HG02623 (cell line): ENCODE data around the gene UMAD1.

Source experiments
- ATAC-seq: cut with Tn5 transposase; IDR thresholded peaks from one replicate; pipeline ENCODE4 v1.9.1; 2021; ENCODE audit warnings: moderate library complexity; ENCODE audit not compliant: unreplicated experiment

UMAD1 gene

GRCh38 chr7:7688310-7688709 is 47.8 kb downstream of the UMAD1 start:
- no peak for ATAC-seq

GRCh38 chr7:7688956-7689355 is 48.4 kb downstream of the UMAD1 start:
- ATAC-seq: no peak

- ATAC-seq: no peak
Observed at GRCh38 chr7:7693881-7694280, 53.3 kb downstream of the UMAD1 start.

- ATAC-seq: no peak
Observed at GRCh38 chr7:7694542-7694941, 54.0 kb downstream of the UMAD1 start.

GRCh38 chr7:7695111-7695817 is 54.7 kb downstream of the UMAD1 start:
- no peak for ATAC-seq

GRCh38 chr7:7696458-7697119 is 56.0 kb downstream of the UMAD1 start:
- no peak for ATAC-seq

- ATAC-seq: no peak
Observed at GRCh38 chr7:7698930-7699329, 58.4 kb downstream of the UMAD1 start.

- ATAC-seq: no peak
Observed at GRCh38 chr7:7699380-7699779, 58.8 kb downstream of the UMAD1 start.

- ATAC-seq: no peak
Observed at GRCh38 chr7:7699970-7700369, 59.4 kb downstream of the UMAD1 start.

- ATAC-seq: no peak
Observed at GRCh38 chr7:7701527-7701926, 61.0 kb downstream of the UMAD1 start.

GRCh38 chr7:7702826-7703225 is 62.3 kb downstream of the UMAD1 start:
- ATAC-seq: no peak

GRCh38 chr7:7703427-7703826 is 62.9 kb downstream of the UMAD1 start:
- ATAC-seq: no peak

- no peak for ATAC-seq
Observed at GRCh38 chr7:7704867-7705266, 64.3 kb downstream of the UMAD1 start.

GRCh38 chr7:7705318-7705717 is 64.8 kb downstream of the UMAD1 start:
- no peak for ATAC-seq

GRCh38 chr7:7706101-7706511 is 65.6 kb downstream of the UMAD1 start:
- no peak for ATAC-seq

- no peak for ATAC-seq
Observed at GRCh38 chr7:7706556-7707172, 66.1 kb downstream of the UMAD1 start.

GRCh38 chr7:7707246-7707645 is 66.7 kb downstream of the UMAD1 start:
- ATAC-seq: no peak

- ATAC-seq: no peak
Observed at GRCh38 chr7:7707806-7708205, 67.3 kb downstream of the UMAD1 start.

GRCh38 chr7:7709291-7709690 is 68.7 kb downstream of the UMAD1 start:
- no peak for ATAC-seq

GRCh38 chr7:7710469-7710868 is 69.9 kb downstream of the UMAD1 start:
- no peak for ATAC-seq

GRCh38 chr7:7713730-7714129 is 73.2 kb downstream of the UMAD1 start:
- ATAC-seq: no peak

GRCh38 chr7:7718492-7718891 is 77.9 kb downstream of the UMAD1 start, which contains the start of gene RPA3:
RPA3 (minus strand) TSS chr7:7718607; CDS start chr7:7640418, 78,189 bp downstream.
- no peak for ATAC-seq
